Measurements from ENCODE around the gene CEMIP.

DNA sequence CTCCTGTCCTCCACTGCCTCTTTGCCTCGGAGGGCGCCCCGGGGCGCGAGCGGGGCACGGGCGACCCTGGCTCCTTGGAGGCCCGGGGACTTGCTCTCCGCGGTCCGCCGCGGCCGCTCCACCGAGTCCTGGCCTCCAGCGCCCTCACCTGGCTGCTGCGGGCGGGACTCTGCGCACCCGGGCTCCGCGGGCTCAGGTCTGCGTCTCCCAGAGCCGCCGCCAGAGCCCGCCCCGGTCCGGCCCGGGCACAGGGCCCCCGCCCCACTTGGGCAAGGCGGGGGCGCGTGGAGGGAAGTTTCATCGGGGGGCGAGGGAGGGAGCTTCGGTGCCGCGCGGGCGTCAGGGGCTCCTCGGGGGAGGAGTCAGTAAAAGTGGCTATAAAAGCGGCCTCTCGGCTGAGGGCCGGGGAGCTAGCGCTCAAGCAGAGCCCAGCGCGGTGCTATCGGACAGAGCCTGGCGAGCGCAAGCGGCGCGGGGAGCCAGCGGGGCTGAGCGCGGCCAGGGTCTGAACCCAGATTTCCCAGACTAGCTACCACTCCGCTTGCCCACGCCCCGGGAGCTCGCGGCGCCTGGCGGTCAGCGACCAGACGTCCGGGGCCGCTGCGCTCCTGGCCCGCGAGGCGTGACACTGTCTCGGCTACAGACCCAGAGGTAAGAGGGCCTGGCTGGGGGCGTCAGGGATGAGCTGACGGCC, at the start of gene CEMIP:
- TF ChIP-seq BHLHE40 (IDR thresholded peaks at IDR 0.05; ENCODE audit: borderline replicate concordance): no peak
- TF ChIP-seq FOXM1 (IDR thresholded peaks at IDR 0.05; ENCODE audit: borderline replicate concordance): no peak
- TF ChIP-seq HDGF (IDR thresholded peaks at IDR 0.05; ENCODE audit: borderline replicate concordance): no peak
- no peak for TF ChIP-seq CTBP1 (IDR thresholded peaks at IDR 0.05; ENCODE audit: borderline replicate concordance)
- TF ChIP-seq ARNT (IDR thresholded peaks at IDR 0.05): no peak
